Suprapubic skin (tissue), 4 donors: ENCODE measurements around the gene SLC4A11. TPM values are rescaled to one million over a fixed set of nuclear protein-coding genes. Genes with fewer than 3 reads are reported as not detected.

Experiments
- DNase-seq, 2 donors: peaks; one replicate each; pipeline ENCODE4 v3.0.0-alpha.2; 2019; ENCODE audit warnings: low spot score in 2 of 2
- H3K27ac ChIP-seq: fragments of 200-600 bp; sonication (generic); one replicate; pipeline ENCODE4 v1.5.1; 2019
- H3K27me3 ChIP-seq: fragments of 200-600 bp; sonication (generic); one replicate; pipeline ENCODE4 v1.5.1; 2019
- H3K36me3 ChIP-seq: fragments of 200-600 bp; sonication (generic); one replicate; pipeline ENCODE4 v1.5.1; 2019
- H3K4me1 ChIP-seq: fragments of 200-600 bp; sonication (generic); one replicate; pipeline ENCODE4 v1.5.1; 2019
- H3K4me3 ChIP-seq: fragments of 200-600 bp; sonication (generic); one replicate; pipeline ENCODE4 v1.5.1; 2019; ENCODE audit warnings: mild to moderate bottlenecking
- H3K9me3 ChIP-seq: fragments of 200-600 bp; sonication (generic); one replicate; pipeline ENCODE4 v1.5.1; 2019
- CTCF ChIP-seq, 2 donors: fragments of 200-600 bp in 1 of 2; fragments of 450-650 bp in 1 of 2; sonication (generic) in 1 of 2; IDR thresholded peaks; one replicate each; pipeline ENCODE4 v1.5.1; 2016 to 2019; ENCODE audit warnings: antibody characterized with exemption in 2 of 2, mild to moderate bottlenecking in 1 of 2, moderate library complexity in 1 of 2
- EP300 ChIP-seq: sonication (generic); formaldehyde crosslinking; IDR thresholded peaks from one replicate; pipeline ENCODE4 v1.6.1; 2017; ENCODE audit warnings: antibody characterized with exemption
- POLR2A ChIP-seq, 2 donors: fragments of 450-650 bp; IDR thresholded peaks; one replicate each; pipeline ENCODE4 v1.6.1; 2017; ENCODE audit warnings: antibody characterized with exemption in 2 of 2, mild to moderate bottlenecking in 2 of 2, moderate library complexity in 2 of 2
- POLR2AphosphoS5 ChIP-seq, 3 donors: sonication (generic); formaldehyde crosslinking; IDR thresholded peaks; one replicate each; pipeline ENCODE4 v1.6.1; 2017; ENCODE audit warnings: antibody characterized with exemption in 3 of 3
- WGBS: methylation state at CpG from one replicate; pipeline ENCODE4 v1.1.5; 2018; 5-methylcytosine and 5-hydroxymethylcytosine counted together
- total RNA-seq, 4 donors: library from RNA; depleted of rRNA; stranded (reverse); fragments of >200 nt; gene quantifications; one replicate each; pipeline ENCODE4 v1.1.0, GENCODE V29; 2016

SLC4A11 gene
- total RNA-seq, 4 donors from 2014 or later: 9.9 to 26.2 (median 15.3) TPM

DNA sequence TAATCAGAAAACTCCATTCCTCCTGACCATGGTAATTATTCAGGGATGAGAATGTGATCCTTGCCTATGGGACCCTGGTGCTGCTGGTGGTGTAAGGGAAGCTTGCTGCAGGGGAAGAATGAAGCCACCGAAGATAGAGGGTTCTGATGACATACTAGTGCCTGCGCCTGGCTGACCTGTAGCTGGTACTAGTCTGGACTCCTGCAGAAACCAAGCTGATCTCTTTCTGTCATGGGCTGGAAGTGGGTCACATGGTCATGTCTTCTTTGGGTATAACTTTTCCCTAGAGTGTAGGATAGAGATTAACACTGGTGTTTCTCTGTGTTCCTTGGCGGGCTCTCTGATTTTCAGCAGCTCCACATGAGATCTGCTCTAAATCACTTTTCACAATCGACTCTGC is 8.6 kb upstream of the SLC4A11 start:
- H3K36me3 ChIP-seq: peaks cover 12% of the 10 kb centered on the region
- no peaks in the 10 kb centered on the region for H3K9me3 ChIP-seq
- 56% methylated on average over 4 of the region's 4 CpGs for WGBS
- no peak overlapping the region for H3K4me3 ChIP-seq
- TF ChIP-seq EP300 (no peak), CTCF (IDR thresholded peaks at IDR 0.05) (no peak)
- no peak for DNase-seq
- H3K4me1 ChIP-seq: peaks cover 13% of the 10 kb centered on the region
- H3K27me3 ChIP-seq: no peaks in the 10 kb centered on the region
- H3K27ac ChIP-seq: no peak overlapping the region

DNA sequence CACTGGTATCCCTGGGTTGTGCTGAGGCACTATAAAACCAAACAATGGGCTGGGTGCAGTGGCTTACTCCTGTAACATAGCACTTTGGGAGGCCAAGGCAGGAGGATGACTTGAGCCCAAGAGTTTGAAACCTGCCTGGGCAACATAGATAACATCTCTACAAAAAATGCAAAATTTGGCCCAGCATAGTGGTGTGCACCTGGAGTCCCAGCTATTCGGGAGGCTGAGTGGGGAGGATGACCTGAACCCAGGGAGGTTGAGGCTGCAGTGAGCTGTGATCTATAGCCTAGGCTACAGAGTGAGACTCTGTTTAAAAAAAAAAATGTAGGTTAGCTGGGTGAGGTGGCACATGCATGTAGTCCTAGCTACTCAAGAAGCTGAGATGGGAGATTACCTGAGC is 7.7 kb upstream of the SLC4A11 start:
- no peak for DNase-seq
- Histone ChIP-seq H3K4me3 (no peak overlapping the region), H3K27ac (no peak overlapping the region), H3K4me1 (peaks cover 13% of the 10 kb centered on the region), H3K36me3 (peaks cover 3% of the 10 kb centered on the region), H3K9me3 (no peaks in the 10 kb centered on the region), H3K27me3 (no peaks in the 10 kb centered on the region)
- TF ChIP-seq POLR2AphosphoS5 (IDR thresholded peaks at IDR 0.05): no peak
- TF ChIP-seq EP300: no peak
- no peak for TF ChIP-seq POLR2A (IDR thresholded peaks at IDR 0.05)
- TF ChIP-seq CTCF (IDR thresholded peaks at IDR 0.05): no peak
- 81% methylated on average over 1 of the region's 1 CpG for WGBS

DNA sequence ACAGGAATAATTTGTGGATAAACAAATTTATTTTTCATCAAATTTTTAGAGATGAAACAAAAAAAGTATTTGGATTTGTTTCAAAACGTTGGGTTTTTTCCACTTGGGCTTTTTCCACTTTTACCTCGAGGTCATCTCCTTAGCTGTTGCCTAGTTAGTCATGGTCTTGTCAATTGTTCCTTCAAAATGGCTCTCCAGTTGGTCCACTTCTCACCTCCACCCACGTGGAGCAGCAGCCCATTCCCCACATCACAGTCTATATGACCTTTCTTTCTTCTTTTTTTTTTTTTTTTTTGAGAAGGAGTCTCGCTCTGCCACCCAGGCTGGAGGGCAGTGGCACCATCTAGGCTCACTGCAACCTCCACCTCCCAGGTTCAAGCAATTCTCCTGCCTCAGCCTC is 6.7 kb upstream of the SLC4A11 start:
- Histone ChIP-seq H3K27ac (no peak overlapping the region), H3K4me1 (peaks cover 13% of the 10 kb centered on the region), H3K4me3 (no peak overlapping the region), H3K27me3 (peaks cover 6% of the 10 kb centered on the region), H3K36me3 (peaks cover 2% of the 10 kb centered on the region), H3K9me3 (no peaks in the 10 kb centered on the region)
- 61% methylated on average over 4 of the region's 4 CpGs for WGBS
- DNase-seq: no peak
- TF ChIP-seq CTCF (IDR thresholded peaks at IDR 0.05) (no peak), EP300 (no peak), POLR2A (IDR thresholded peaks at IDR 0.05) (no peak), POLR2AphosphoS5 (IDR thresholded peaks at IDR 0.05) (no peak)

DNA sequence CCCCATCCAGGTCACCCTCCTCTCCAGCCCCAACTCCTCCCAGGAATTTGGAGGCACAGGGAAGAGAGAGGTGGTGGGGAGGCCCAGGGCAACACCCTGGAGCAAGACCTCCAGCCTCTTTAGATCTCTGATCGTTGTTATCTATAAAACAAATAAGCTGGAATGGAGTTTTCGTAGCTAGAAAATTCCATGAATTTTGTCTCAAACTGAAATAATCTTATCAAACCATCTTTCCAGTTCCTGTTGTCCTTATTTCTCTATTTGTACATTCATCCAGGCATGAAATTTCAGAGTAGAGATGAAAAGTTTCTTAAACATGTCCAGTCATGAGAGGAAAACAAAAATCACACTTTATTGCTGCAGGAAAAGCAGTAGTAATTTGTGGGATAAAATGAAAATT is 6.2 kb upstream of the SLC4A11 start:
- no peaks in the 10 kb centered on the region for H3K9me3 ChIP-seq
- H3K4me3 ChIP-seq: no peak overlapping the region
- no peaks in the 10 kb centered on the region for H3K36me3 ChIP-seq
- peaks cover 11% of the 10 kb centered on the region for H3K27me3 ChIP-seq
- H3K4me1 ChIP-seq: peaks cover 17% of the 10 kb centered on the region
- no peak for TF ChIP-seq EP300
- TF ChIP-seq POLR2A (IDR thresholded peaks at IDR 0.05): no peak
- TF ChIP-seq CTCF (IDR thresholded peaks at IDR 0.05): no peak
- no peak for TF ChIP-seq POLR2AphosphoS5 (IDR thresholded peaks at IDR 0.05)
- DNase-seq: no peak
- H3K27ac ChIP-seq: no peak overlapping the region
- WGBS: 77% methylated on average over 2 of the region's 2 CpGs

DNA sequence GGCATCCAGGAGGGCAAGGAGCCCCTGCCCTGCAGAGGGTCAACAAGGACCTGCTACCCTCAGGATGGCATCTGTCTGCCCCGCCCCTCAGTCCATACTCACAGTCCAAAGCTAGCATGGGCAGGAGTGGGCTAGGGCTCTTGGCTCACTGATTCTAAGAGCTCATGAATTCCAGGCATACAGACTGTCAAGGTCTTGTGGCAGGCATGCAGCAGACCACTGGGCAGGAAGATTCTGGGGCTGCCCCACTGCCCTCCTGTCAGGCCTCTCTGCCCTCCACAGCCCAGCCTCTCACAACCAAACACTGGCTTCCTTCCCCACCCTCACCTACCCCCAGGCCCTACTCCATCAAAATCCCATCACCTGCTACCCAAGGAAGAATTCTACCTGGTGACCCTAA is 5.6 kb upstream of the SLC4A11 start:
- TF ChIP-seq POLR2A (IDR thresholded peaks at IDR 0.05) (no peak), POLR2AphosphoS5 (IDR thresholded peaks at IDR 0.05) (no peak)
- no CpG with 5 or more reads among the region's 1 CpG for WGBS
- Histone ChIP-seq H3K4me1 (peaks cover 22% of the 10 kb centered on the region), H3K27ac (no peak overlapping the region), H3K4me3 (no peak overlapping the region), H3K36me3 (no peaks in the 10 kb centered on the region), H3K27me3 (peaks cover 17% of the 10 kb centered on the region), H3K9me3 (no peaks in the 10 kb centered on the region)
- no peak for DNase-seq

DNA sequence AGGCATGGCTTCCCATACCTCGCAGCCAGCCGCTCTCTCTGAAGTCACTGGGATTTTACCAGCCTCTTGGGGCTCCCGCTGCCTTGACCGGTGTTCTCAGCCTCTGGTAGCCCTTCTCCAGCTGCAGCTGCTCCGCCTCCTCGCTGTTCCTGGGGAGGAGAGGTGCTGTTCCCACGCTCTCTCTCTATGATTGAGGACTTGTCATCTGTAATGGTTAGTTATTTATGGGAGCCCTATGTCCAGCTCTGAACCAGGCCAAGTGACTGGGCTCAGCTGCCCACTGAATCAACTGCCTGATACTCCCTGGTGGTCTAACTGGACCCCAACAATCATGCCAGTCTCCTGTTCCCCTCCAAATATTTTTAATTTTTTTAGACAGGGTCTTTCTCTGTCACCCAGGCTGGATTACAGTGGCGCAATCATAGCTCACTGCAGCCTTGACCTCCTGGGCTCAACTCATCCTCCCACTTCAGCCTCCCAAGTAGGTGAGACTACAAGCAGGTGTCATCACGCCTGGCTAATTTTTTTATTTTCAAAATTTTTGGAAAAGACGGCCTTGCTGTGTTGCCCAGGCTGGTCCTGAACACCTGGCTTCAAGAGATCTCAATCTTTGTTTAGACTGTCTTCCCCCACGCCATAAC is 4.8 kb upstream of the SLC4A11 start:
- no peak for TF ChIP-seq POLR2A (IDR thresholded peaks at IDR 0.05)
- no peak for TF ChIP-seq EP300
- TF ChIP-seq POLR2AphosphoS5 (IDR thresholded peaks at IDR 0.05): no peak
- no peak for TF ChIP-seq CTCF (IDR thresholded peaks at IDR 0.05)
- no peak for DNase-seq
- Histone ChIP-seq H3K36me3 (no peaks in the 10 kb centered on the region), H3K27ac (no peak overlapping the region), H3K4me3 (no peak overlapping the region), H3K27me3 (peaks cover 24% of the 10 kb centered on the region), H3K9me3 (no peaks in the 10 kb centered on the region), H3K4me1 (peaks cover 25% of the 10 kb centered on the region)
- 70% methylated on average over 11 of the region's 11 CpGs for WGBS
